Activated naive CD4-positive, alpha-beta T cell treated with anti-CD3 and anti-CD28 coated beads for 36 hours (primary cell): ENCODE results near the gene ARMC7. TPM values are rescaled to one million over a fixed set of nuclear protein-coding genes. Genes with fewer than 3 reads are reported as not detected.
"Not testable (repeated sequence)": the region's sequence is repeated elsewhere in the genome, so short reads cannot be mapped to it uniquely, and the experiment has no call there.

Experiments used
- CTCF ChIA-PET: fragments of 350-600 bp; sonication (Branson Sonifier 250); formaldehyde crosslinking; loops from one replicate; lab custom pipeline; 2021; ENCODE audit warnings: antibody characterized with exemption; lab: Charles Lee
- DNase-seq: peaks from one replicate; pipeline ENCODE4 v3.0.0-alpha.2; 2020
- H3K27ac Mint-ChIP-seq: one replicate; pipeline ENCODE4 v1.8.0; 2021; ENCODE audit warnings: mild to moderate bottlenecking, mixed read lengths
- H3K27me3 Mint-ChIP-seq: one replicate; pipeline ENCODE4 v1.8.0; 2021; ENCODE audit warnings: low read depth, mixed read lengths
- H3K36me3 Mint-ChIP-seq: one replicate; pipeline ENCODE4 v1.8.0; 2021; ENCODE audit warnings: low read depth, mixed read lengths
- H3K4me1 Mint-ChIP-seq: one replicate; pipeline ENCODE4 v1.8.0; 2021; ENCODE audit warnings: low read depth, mixed read lengths
- H3K4me3 Mint-ChIP-seq: one replicate; pipeline ENCODE4 v1.8.0; 2021; ENCODE audit warnings: mild to moderate bottlenecking, moderate library complexity, mixed read lengths
- H3K9me3 Mint-ChIP-seq: one replicate; pipeline ENCODE4 v1.8.0; 2021; ENCODE audit warnings: mixed read lengths
- intact Hi-C: fragments of 100-400 bp; cut with micrococcal nuclease; formaldehyde crosslinking; loops from one replicate; pipeline ENCODE4 v1.15.1; 2023
- total RNA-seq, 2 experiments: library from RNA; stranded (reverse); gene quantifications; one replicate each; pipeline ENCODE4 v1.2.3, GENCODE V29; 2021

ARMC7 gene
- total RNA-seq, 2 experiments from 2014 or later = 3.8 to 4.9 TPM

GRCh38 chr17:75068750-75069149 is 41.0 kb upstream of the ARMC7 start:
- CTCF ChIA-PET = interaction anchor here (0.7 to 1.8 kb wide), 5 partner anchors 19 to 353 kb away, joined by 4 to 6 read pairs (median 4); partner anchors contain the start of genes GRB2 and SLC16A5

GRCh38 chr17:75069783-75070182 is 40.0 kb upstream of the ARMC7 start:
- intact Hi-C loops = loop anchor here (5.0 kb wide), 1 partner anchor 38 kb away; the partner anchor contains the start of gene ARMC7
- Mint-ChIP-seq H3K36me3 (no peaks in the 10 kb centered on the region), H3K9me3 (no peaks in the 10 kb centered on the region), H3K4me1 (peaks cover 32% of the 10 kb centered on the region), H3K27me3 (no peaks in the 10 kb centered on the region), H3K27ac (no peak overlapping the region), H3K4me3 (no peak overlapping the region)
- CTCF ChIA-PET = interaction anchor here (0.6 to 1.9 kb wide), 5 partner anchors 9 to 132 kb away, joined by 3 to 6 read pairs (median 5); partner anchors contain the start of gene SLC16A5
- DNase-seq = peak; percentile 42

More at GRCh38 chr17:75068750-75069149, 41.0 kb upstream of the ARMC7 start:
- Mint-ChIP-seq H3K27me3 (no peaks in the 10 kb centered on the region), H3K36me3 (peaks cover 8% of the 10 kb centered on the region), H3K9me3 (no peaks in the 10 kb centered on the region), H3K4me3 (no peak overlapping the region), H3K4me1 (peaks cover 33% of the 10 kb centered on the region), H3K27ac (no peak overlapping the region)
- no peak for DNase-seq
- intact Hi-C loops = loop anchor here (5.0 kb wide), 1 partner anchor 39 kb away; the partner anchor contains the start of gene ARMC7

GRCh38 chr17:75071478-75072271 is 38.1 kb upstream of the ARMC7 start:
- CTCF ChIA-PET = interaction anchor here (0.6 to 2.1 kb wide), 6 partner anchors 42 to 167 kb away, joined by 3 to 11 read pairs (median 4); partner anchors contain the start of gene USH1G
- H3K36me3 Mint-ChIP-seq, H3K27ac Mint-ChIP-seq, DNase-seq, H3K9me3 Mint-ChIP-seq, H3K4me3 Mint-ChIP-seq, H3K27me3 Mint-ChIP-seq, intact Hi-C loops: not testable (repeated sequence)
- H3K4me1 Mint-ChIP-seq = peaks cover 14% of the 10 kb centered on the region

GRCh38 chr17:75072909-75073308 is 36.9 kb upstream of the ARMC7 start:
- H3K9me3 Mint-ChIP-seq, H3K36me3 Mint-ChIP-seq, H3K27ac Mint-ChIP-seq, DNase-seq, H3K27me3 Mint-ChIP-seq, intact Hi-C loops, H3K4me3 Mint-ChIP-seq: not testable (repeated sequence)
- H3K4me1 Mint-ChIP-seq = peaks cover 12% of the 10 kb centered on the region
- CTCF ChIA-PET = interaction anchor here (0.7 to 2.1 kb wide), 3 partner anchors 41 to 467 kb away, joined by 3 to 11 read pairs (median 4); no protein-coding TSS in a partner anchor

- Mint-ChIP-seq H3K4me1 (peaks cover 12% of the 10 kb centered on the region), H3K9me3 (no peaks in the 10 kb centered on the region), H3K27ac (no peak overlapping the region), H3K4me3 (no peak overlapping the region), H3K27me3 (no peaks in the 10 kb centered on the region), H3K36me3 (no peaks in the 10 kb centered on the region)
- DNase-seq = no peak
- intact Hi-C loops = no loop called here
- CTCF ChIA-PET = interaction anchor here (2.1 kb wide), 1 partner anchor 41 kb away, joined by 11 read pairs; no protein-coding TSS in a partner anchor
These were observed 36.1 kb upstream of the ARMC7 start for GRCh38 chr17:75073618-75074047.

GRCh38 chr17:75074532-75074931 is 35.2 kb upstream of the ARMC7 start:
- DNase-seq = no peak
- Mint-ChIP-seq H3K27ac (no peak overlapping the region), H3K36me3 (no peaks in the 10 kb centered on the region), H3K9me3 (no peaks in the 10 kb centered on the region), H3K4me3 (no peak overlapping the region), H3K4me1 (peaks cover 15% of the 10 kb centered on the region), H3K27me3 (no peaks in the 10 kb centered on the region)
- intact Hi-C loops = no loop called here
- CTCF ChIA-PET = interaction anchor here (1.1 kb wide), 1 partner anchor 10 kb away, joined by 10 read pairs; no protein-coding TSS in a partner anchor

- H3K27me3 Mint-ChIP-seq = no peaks in the 10 kb centered on the region
- DNase-seq = no peak
- H3K9me3 Mint-ChIP-seq = no peaks in the 10 kb centered on the region
- H3K4me1 Mint-ChIP-seq = peaks cover 17% of the 10 kb centered on the region
- intact Hi-C loops = no loop called here
- no peaks in the 10 kb centered on the region for H3K36me3 Mint-ChIP-seq
- H3K27ac Mint-ChIP-seq = no peak overlapping the region
- no peak overlapping the region for H3K4me3 Mint-ChIP-seq
- CTCF ChIA-PET = interaction anchor here (0.6 to 1.5 kb wide), 5 partner anchors 8 to 126 kb away, joined by 3 to 4 read pairs (median 4); partner anchors contain the start of gene SLC16A5
These were observed 34.0 kb upstream of the ARMC7 start for GRCh38 chr17:75075597-75076336.

GRCh38 chr17:75077072-75077495 is 32.7 kb upstream of the ARMC7 start:
- Mint-ChIP-seq H3K36me3 (no peaks in the 10 kb centered on the region), H3K4me3 (no peak overlapping the region), H3K27ac (no peak overlapping the region), H3K9me3 (no peaks in the 10 kb centered on the region), H3K4me1 (peaks cover 17% of the 10 kb centered on the region), H3K27me3 (no peaks in the 10 kb centered on the region)
- CTCF ChIA-PET = interaction anchor here (0.6 to 1.5 kb wide), 6 partner anchors 11 to 283 kb away, joined by 3 to 4 read pairs (median 4); partner anchors contain the start of genes OTOP2 and SLC16A5
- DNase-seq = no peak
- intact Hi-C loops = no loop called here

- DNase-seq = peak; percentile 53
- Mint-ChIP-seq H3K4me3 (peak overlapping the region; percentile 57), H3K27ac (no peak overlapping the region), H3K4me1 (peaks cover 17% of the 10 kb centered on the region), H3K27me3 (no peaks in the 10 kb centered on the region), H3K36me3 (no peaks in the 10 kb centered on the region), H3K9me3 (no peaks in the 10 kb centered on the region)
- intact Hi-C loops = no loop called here
- CTCF ChIA-PET = interaction anchor here (0.6 to 1.5 kb wide), 4 partner anchors 8 to 283 kb away, joined by 3 to 5 read pairs (median 4); no protein-coding TSS in a partner anchor
These were observed 32.1 kb upstream of the ARMC7 start for GRCh38 chr17:75077496-75078283.

- Mint-ChIP-seq H3K36me3 (no peaks in the 10 kb centered on the region), H3K27me3 (no peaks in the 10 kb centered on the region), H3K9me3 (no peaks in the 10 kb centered on the region), H3K4me3 (no peak overlapping the region), H3K4me1 (peaks cover 17% of the 10 kb centered on the region), H3K27ac (peak overlapping the region; percentile 11)
- intact Hi-C loops = no loop called here
- CTCF ChIA-PET = interaction anchor here (0.6 to 1.5 kb wide), 4 partner anchors 8 to 212 kb away, joined by 3 to 5 read pairs (median 4); no protein-coding TSS in a partner anchor
- DNase-seq = no peak
These were observed 31.3 kb upstream of the ARMC7 start for GRCh38 chr17:75078284-75079022.

GRCh38 chr17:75079023-75079373 is 30.8 kb upstream of the ARMC7 start:
- Mint-ChIP-seq H3K9me3 (no peaks in the 10 kb centered on the region), H3K4me1 (peaks cover 21% of the 10 kb centered on the region), H3K27me3 (no peaks in the 10 kb centered on the region), H3K27ac (peak overlapping the region; percentile 11), H3K36me3 (no peaks in the 10 kb centered on the region), H3K4me3 (no peak overlapping the region)
- CTCF ChIA-PET = interaction anchor here (1.0 to 1.5 kb wide), 2 partner anchors 9 to 35 kb away, joined by 4 to 5 read pairs; no protein-coding TSS in a partner anchor
- intact Hi-C loops = no loop called here
- no peak for DNase-seq
